NB4 (cell line): Measurements from ENCODE around the gene DYNLT1.

Experiments
- CTCF ChIP-seq: IDR thresholded peaks from one replicate; pipeline ENCODE4 v1.5.1; 2012; ENCODE audit warnings: low read depth, low read length
- MYC ChIP-seq: IDR thresholded peaks from 2 replicates; pipeline ENCODE4 v1.6.1; 2011; ENCODE audit warnings: low read depth, low read length
- POLR2A ChIP-seq: IDR thresholded peaks from 2 replicates; pipeline ENCODE4 v1.6.1; 2011; ENCODE audit warnings: mild to moderate bottlenecking; ENCODE audit not compliant: insufficient read length; ENCODE audit errors: extremely low read depth

DNA sequence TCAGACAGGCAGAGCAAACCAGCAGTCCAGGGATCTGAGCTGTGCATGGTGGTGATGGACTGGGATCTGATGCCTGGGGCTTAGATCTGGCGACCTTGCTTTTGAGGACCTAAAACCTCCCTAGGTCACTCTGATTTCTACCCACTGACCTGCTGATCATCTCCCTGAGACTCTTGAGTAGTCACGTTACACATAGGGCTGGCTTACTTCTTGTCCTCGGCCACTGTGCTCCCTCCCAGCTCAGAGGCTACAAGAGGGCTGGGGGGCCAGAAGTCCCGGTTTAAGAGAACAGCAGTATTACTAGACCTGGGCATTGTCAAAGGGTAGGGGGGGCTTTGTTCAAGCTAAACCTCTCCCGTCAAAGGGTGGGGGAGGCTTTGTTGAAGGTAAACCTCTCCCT lies 5.5 kb downstream of the DYNLT1 start:
- TF ChIP-seq POLR2A (no peak), CTCF (no peak), MYC (no peak)
